ENCODE results near the gene MFAP3. TPM values are rescaled to one million over a fixed set of nuclear protein-coding genes. Genes with fewer than 3 reads are reported as not detected.

Gene MFAP3
- total RNA-seq, 2 donors from 2014 or later, result 18.0 to 19.3 TPM

Other genes with a start within 250 kb of the MFAP3 start
- 10 to 100 TPM; 21.9 to 25.8 TPM for gene FAM114A2, start 57 bp upstream of the MFAP3 start, total RNA-seq
- gene GALNT10, start 151.8 kb downstream of the MFAP3 start, total RNA-seq, result 10 to 100 TPM; 34.7 to 40.4 TPM